SK-N-SH (cell line): ENCODE measurements around the gene SLIT2. TPM values are rescaled to one million over a fixed set of nuclear protein-coding genes. Genes with fewer than 3 reads are reported as not detected.

Experiments used
- CTCF ChIA-PET: fragments of 300-600, 350-600 bp; formaldehyde crosslinking; extraction: SDS; loops from one replicate; lab custom pipeline; 2021; lab: Yijun Ruan, JAX
- POLR2A ChIA-PET: fragments of 350-600 bp; sonication (Branson Sonifier 250); formaldehyde crosslinking; extraction: SDS; loops from one replicate; lab custom pipeline; 2020; ENCODE audit warnings: antibody characterized with exemption, inconsistent platforms; lab: Yijun Ruan, JAX
- DNase-seq: peaks from one replicate; pipeline ENCODE4 v3.0.0; 2012
- H2AFZ ChIP-seq: fragments of 200-600 bp; sonication (generic); 2 replicates; pipeline ENCODE4 v1.8.1; 2016; ENCODE audit warnings: antibody characterized with exemption, mild to moderate bottlenecking, low read depth
- H3F3A ChIP-seq: fragments of 200-600 bp; sonication (generic); replicated peaks from 2 replicates; pipeline ENCODE3; 2016; ENCODE audit warnings: antibody characterized with exemption, mild to moderate bottlenecking; ENCODE audit not compliant: insufficient read depth
- H3K27ac ChIP-seq, 2 experiments: fragments of 200-500 bp in 1 of 2; fragments of 200-600 bp in 1 of 2; sonication (Bioruptor generic) in 1 of 2; sonication (generic), shearing (Covaris generic) in 1 of 2; 2 replicates each; pipeline versions ENCODE4 v1.5.1 to v1.6.1; 2014 to 2016; ENCODE audit warnings: low read depth in 2 of 2, inconsistent platforms in 1 of 2, low read length in 1 of 2, mild to moderate bottlenecking in 1 of 2, mixed read lengths in 1 of 2
- H3K27me3 ChIP-seq: fragments of 200-600 bp; sonication (generic), shearing (Covaris generic); 2 replicates; pipeline ENCODE4 v1.6.1; 2016; ENCODE audit warnings: mixed run types; ENCODE audit not compliant: insufficient read depth
- H3K36me3 ChIP-seq, 2 experiments: fragments of 200-500 bp in 1 of 2; fragments of 200-600 bp in 1 of 2; sonication (Bioruptor generic) in 1 of 2; sonication (generic) in 1 of 2; replicated peaks in 1 of 2; 2 replicates each; pipeline versions ENCODE3 to v1.5.1; 2014 to 2016; ENCODE audit warnings: low read length in 1 of 2, mild to moderate bottlenecking in 1 of 2; ENCODE audit not compliant: insufficient read depth in 2 of 2, control insufficient read depth in 1 of 2
- H3K4me1 ChIP-seq, 2 experiments: fragments of 200-500 bp in 1 of 2; fragments of 200-600 bp in 1 of 2; sonication (Bioruptor generic) in 1 of 2; sonication (generic), shearing (Covaris generic) in 1 of 2; 2 replicates each; pipeline versions ENCODE4 v1.5.1 to v1.6.1; 2014 to 2016; ENCODE audit warnings: low read depth in 1 of 2, low read length in 1 of 2, mixed run types in 1 of 2; ENCODE audit not compliant: insufficient read depth in 2 of 2, control insufficient read depth in 1 of 2
- H3K4me2 ChIP-seq: fragments of 200-600 bp; sonication (generic), shearing (Covaris generic); 2 replicates; pipeline ENCODE4 v1.6.1; 2017; ENCODE audit warnings: mixed run types
- H3K4me3 ChIP-seq, 2 experiments: fragments of 200-500 bp in 1 of 2; fragments of 200-600 bp in 1 of 2; sonication (Bioruptor generic) in 1 of 2; sonication (generic), shearing (Covaris generic) in 1 of 2; 2 replicates each; pipeline versions ENCODE4 v1.5.1 to v1.8.1; 2014 to 2016; ENCODE audit warnings: low read depth in 2 of 2, inconsistent platforms in 1 of 2, low read length in 1 of 2, mild to moderate bottlenecking in 1 of 2, mixed read lengths in 1 of 2, moderate library complexity in 1 of 2
- H3K79me2 ChIP-seq: fragments of 200-600 bp; sonication (generic); 2 replicates; pipeline ENCODE4 v1.8.1; 2017; ENCODE audit warnings: mild to moderate bottlenecking; ENCODE audit not compliant: insufficient read depth
- H3K9ac ChIP-seq: fragments of 200-600 bp; sonication (generic); 2 replicates; pipeline ENCODE4 v1.6.1; 2017; ENCODE audit warnings: mixed run types
- H3K9me2 ChIP-seq: fragments of 200-600 bp; sonication (generic); 2 replicates; pipeline ENCODE4 v1.6.1; 2017; ENCODE audit warnings: mixed run types
- H3K9me3 ChIP-seq: fragments of 200-600 bp; sonication (generic); 2 replicates; pipeline ENCODE4 v1.6.1; 2017; ENCODE audit warnings: mixed run types, mild to moderate bottlenecking, moderate library complexity
- H4K20me1 ChIP-seq: fragments of 200-600 bp; sonication (generic); 2 replicates; pipeline ENCODE4 v1.6.1; 2017; ENCODE audit warnings: mild to moderate bottlenecking, mixed run types; ENCODE audit not compliant: insufficient read depth
- CTCF ChIP-seq: fragments of 200-600 bp; sonication (generic); IDR thresholded peaks from 2 replicates; pipeline ENCODE4 v1.6.1; 2017; ENCODE audit warnings: antibody characterized with exemption, mild to moderate bottlenecking, moderate library complexity
- EP300 ChIP-seq, 2 experiments: IDR thresholded peaks; 2 replicates each; pipeline versions ENCODE4 v1.4.0 to v1.6.1; 2012; ENCODE audit warnings: borderline replicate concordance in 1 of 2, low read depth in 1 of 2, low read length in 1 of 2
- FOSL2 ChIP-seq: IDR thresholded peaks from 2 replicates; pipeline ENCODE4 v1.4.0; 2012; ENCODE audit warnings: low read depth, mild to moderate bottlenecking, moderate library complexity, borderline replicate concordance
- FOXJ3 ChIP-seq: sonication (generic); formaldehyde crosslinking; IDR thresholded peaks from 2 replicates; pipeline ENCODE4 v1.5.1; 2020; ENCODE audit warnings: mild to moderate bottlenecking, missing genetic modification reagents
- GABPA ChIP-seq: IDR thresholded peaks from 2 replicates; pipeline ENCODE4 v1.4.0; 2012; ENCODE audit warnings: low read depth, mild to moderate bottlenecking
- GATA2 ChIP-seq: sonication (generic); formaldehyde crosslinking; IDR thresholded peaks from 2 replicates; pipeline ENCODE4 v1.5.0; 2020; ENCODE audit warnings: mild to moderate bottlenecking, missing genetic modification reagents
- IRF3 ChIP-seq: fragments of 150-350 bp; IDR thresholded peaks from 2 replicates; pipeline ENCODE4 v1.6.1; 2016; ENCODE audit warnings: mild to moderate bottlenecking, low read depth, low read length
- JUND ChIP-seq: IDR thresholded peaks from 2 replicates; pipeline ENCODE4 v1.4.0; 2012
- MAX ChIP-seq: IDR thresholded peaks from 2 replicates; pipeline ENCODE4 v1.4.0; 2012; ENCODE audit warnings: low read depth
- MEF2A ChIP-seq: IDR thresholded peaks from 2 replicates; pipeline ENCODE4 v1.4.0; 2012; ENCODE audit warnings: low read depth, borderline replicate concordance
- MXI1 ChIP-seq: IDR thresholded peaks from 2 replicates; pipeline ENCODE4 v1.6.1; 2012; ENCODE audit warnings: mild to moderate bottlenecking, low read depth, low read length, improper control_type of control experiment
- NRF1 ChIP-seq: IDR thresholded peaks from 2 replicates; pipeline ENCODE4 v1.6.1; 2012; ENCODE audit warnings: low read depth, mild to moderate bottlenecking, low read length
- PBX3 ChIP-seq: IDR thresholded peaks from 2 replicates; pipeline ENCODE4; 2012
- RAD21 ChIP-seq: IDR thresholded peaks from 2 replicates; pipeline ENCODE4 v1.6.1; 2012; ENCODE audit warnings: mild to moderate bottlenecking, low read length
- REST ChIP-seq: IDR thresholded peaks from 2 replicates; pipeline ENCODE4 v1.6.1; 2012; ENCODE audit warnings: mild to moderate bottlenecking, low read depth, low read length, moderate library complexity
- RXRA ChIP-seq: IDR thresholded peaks from 2 replicates; pipeline ENCODE4 v1.4.0; 2012; ENCODE audit warnings: low read depth, mild to moderate bottlenecking, borderline replicate concordance
- TCF12 ChIP-seq: IDR thresholded peaks from 2 replicates; pipeline ENCODE4 v1.4.0; 2012
- TEAD4 ChIP-seq: IDR thresholded peaks from 2 replicates; pipeline ENCODE4 v1.4.0; 2012; ENCODE audit warnings: mild to moderate bottlenecking, borderline replicate concordance; ENCODE audit not compliant: insufficient read depth
- USF1 ChIP-seq: IDR thresholded peaks from 2 replicates; pipeline ENCODE4 v1.4.0; 2012; ENCODE audit warnings: low read depth, borderline replicate concordance
- USF2 ChIP-seq: fragments of 150-350 bp; IDR thresholded peaks from 2 replicates; pipeline ENCODE4 v1.6.1; 2017; ENCODE audit warnings: antibody characterized with exemption, low read length, low read depth, borderline replicate concordance
- YY1 ChIP-seq: IDR thresholded peaks from 2 replicates; pipeline ENCODE4 v1.4.0; 2012; ENCODE audit warnings: low read depth, mild to moderate bottlenecking
- WGBS: methylation state at CpG from one replicate; pipeline ENCODE4 v1.1.6; 2017; ENCODE audit warnings: low lambda C conversion rate; 5-methylcytosine and 5-hydroxymethylcytosine counted together
- polyA plus RNA-seq, 3 experiments: library from polyadenylated mRNA; depleted of rRNA; stranded (reverse); fragments of >200 nt; gene quantifications; 2 replicates each; pipeline ENCODE4 v1.2.3, GENCODE V29; 2012

The SLIT2 gene
- polyA plus RNA-seq, 1 of the 3 experiments (the other 2 are of a cell fraction): 68.7 TPM

- no peak for TF ChIP-seq USF1
- TF ChIP-seq IRF3: no peak
- no peak for TF ChIP-seq FOXJ3 (CRISPR knock-in tag)
- TF ChIP-seq MEF2A: no peak
- no peak for TF ChIP-seq CTCF
- no peak for TF ChIP-seq MXI1
- TF ChIP-seq REST: no peak
- TF ChIP-seq NRF1: no peak
Measured at GRCh38 chr4:20268028-20268427, 16.3 kb downstream of the SLIT2 start (continued).

- Histone ChIP-seq H3K27ac (no peak overlapping the region), H4K20me1 (peaks cover 18% of the 10 kb centered on the region; the same call in 1 of the 2 replicates), H2AFZ (no peak overlapping the region), H3K9me2 (no peaks in the 10 kb centered on the region), H3F3A (peaks cover 3% of the 10 kb centered on the region), H3K27me3 (no peaks in the 10 kb centered on the region), H3K9me3 (no peaks in the 10 kb centered on the region), H3K4me2 (no peak overlapping the region), H3K9ac (no peak overlapping the region), H3K79me2 (peaks cover 91% of the 10 kb centered on the region), H3K4me1 (peaks cover 0 to 42% of the 10 kb centered on the region in 2 experiments; a peak in 3 of 4 replicates), H3K36me3 (peaks cover 39 to 52% of the 10 kb centered on the region in 2 experiments), H3K4me3 (no peak overlapping the region)
- TF ChIP-seq GATA2 (CRISPR knock-in tag): no peak
- no peak for TF ChIP-seq GABPA
- no peak for TF ChIP-seq MEF2A
- no peak for TF ChIP-seq TEAD4
- TF ChIP-seq FOSL2: no peak
- TF ChIP-seq TCF12: no peak
- TF ChIP-seq PBX3: no peak
- TF ChIP-seq NRF1: no peak
- no peak for TF ChIP-seq YY1
- no peak for TF ChIP-seq EP300 (IDR thresholded peaks at IDR 0.05; ENCODE audit: borderline replicate concordance in 1 of 2, low read depth in 1 of 2, low read length in 1 of 2)
- TF ChIP-seq RXRA: no peak
- no peak for TF ChIP-seq MAX
- TF ChIP-seq JUND: no peak
- TF ChIP-seq RAD21: no peak
- TF ChIP-seq USF2: no peak
- ChIA-PET POLR2A (no interaction called here), CTCF (interaction anchor here (1.3 kb wide), 2 partner anchors 11 to 18 kb away, joined by 3 to 4 read pairs; no protein-coding TSS in a partner anchor)
- WGBS: 42% methylated on average over 1 of the region's 1 CpG
- DNase-seq: no peak
Measured at GRCh38 chr4:20269320-20269719, 17.6 kb downstream of the SLIT2 start.
